ENCODE results near the gene UBXN2A. TPM values are rescaled to one million over a fixed set of nuclear protein-coding genes. Genes with fewer than 3 reads are reported as not detected.

Gene UBXN2A
- total and polyA plus RNA-seq, 4 donors: 2.7 to 6.3 (median 4.9) TPM

GRCh38 chr2:24009680-24010476, 69.6 kb downstream of the UBXN2A start, which contains the start of gene MFSD2B:
MFSD2B (plus strand) TSS chr2:24010085; CDS start chr2:24010097, 12 bp downstream.
- H3K27ac ChIP-seq (ENCODE audit: low read depth in 1 of 2, low read length in 2 of 2): no peak within 1 kb of the TSS
- H3K4me1 ChIP-seq (ENCODE audit: control insufficient read depth in 4 of 4, insufficient read depth in 4 of 4, low read length in 3 of 4): peaks cover 3 to 10% (median 6%) of the 10 kb centered on the region in 4 donors
- 6% methylated on average over 75 of the region's 75 CpGs for WGBS
- no peaks in the 10 kb centered on the region for H3K36me3 ChIP-seq (ENCODE audit: control insufficient read depth in 4 of 4, insufficient read depth in 3 of 4, low read depth in 1 of 4, low read length in 3 of 4)
- no peak within 1 kb of the TSS for H3K9ac ChIP-seq (ENCODE audit: low read depth in 1 of 2, low read length in 2 of 2)
- H3K4me3 ChIP-seq (ENCODE audit: low read depth in 1 of 3, low read length in 3 of 3): peak within 1 kb of the TSS in 2 of 3 donors; percentile 42 to 54
- TF ChIP-seq HNF4A (conservative IDR thresholded peaks at IDR 0.05): no peak
- TF ChIP-seq EGR1 (IDR thresholded peaks at IDR 0.05; ENCODE audit: low read depth in 2 of 2): no peak
- TF ChIP-seq RXRA (IDR thresholded peaks at IDR 0.05): peak in 1 of 2 donors; percentile 47
- DNase-seq (ENCODE audit: low spot score): peak; percentile 73
- no peaks in the 10 kb centered on the region for H3K27me3 ChIP-seq (ENCODE audit: control insufficient read depth in 4 of 4, insufficient read depth in 4 of 4, low read length in 3 of 4)
- no peaks in the 10 kb centered on the region for H3K9me3 ChIP-seq (ENCODE audit: control insufficient read depth in 4 of 4, low read length in 3 of 4)

- WGBS: 66% methylated on average over 37 of the region's 37 CpGs
- Histone ChIP-seq H3K4me3 (ENCODE audit: low read depth in 1 of 3, low read length in 3 of 3) (no peak overlapping the region), H3K9me3 (ENCODE audit: control insufficient read depth in 4 of 4, low read length in 3 of 4) (no peaks in the 10 kb centered on the region), H3K27me3 (ENCODE audit: control insufficient read depth in 4 of 4, insufficient read depth in 4 of 4, low read length in 3 of 4) (no peaks in the 10 kb centered on the region), H3K27ac (ENCODE audit: low read depth in 1 of 2, low read length in 2 of 2) (no peak overlapping the region), H3K4me1 (ENCODE audit: control insufficient read depth in 4 of 4, insufficient read depth in 4 of 4, low read length in 3 of 4) (peaks cover 3 to 10% (median 6%) of the 10 kb centered on the region in 4 donors), H3K9ac (ENCODE audit: low read depth in 1 of 2, low read length in 2 of 2) (no peak overlapping the region), H3K36me3 (ENCODE audit: control insufficient read depth in 4 of 4, insufficient read depth in 3 of 4, low read depth in 1 of 4, low read length in 3 of 4) (no peaks in the 10 kb centered on the region)
- TF ChIP-seq FOXA2 (IDR thresholded peaks at IDR 0.05): no peak
- no peak for TF ChIP-seq NR2F2 (IDR thresholded peaks at IDR 0.05)
- no peak for TF ChIP-seq ATF3 (IDR thresholded peaks at IDR 0.05)
- no peak for TF ChIP-seq YY1 (IDR thresholded peaks at IDR 0.05)
- no peak for TF ChIP-seq FOXA1 (IDR thresholded peaks at IDR 0.05)
- no peak for TF ChIP-seq REST (IDR thresholded peaks at IDR 0.05)
- TF ChIP-seq ZBTB33 (IDR thresholded peaks at IDR 0.05): no peak
- TF ChIP-seq TAF1 (conservative IDR thresholded peaks at IDR 0.05): no peak
- no peak for TF ChIP-seq SP1 (IDR thresholded peaks at IDR 0.05)
- no peak for TF ChIP-seq RXRA (IDR thresholded peaks at IDR 0.05)
- no peak for TF ChIP-seq RAD21 (IDR thresholded peaks at IDR 0.05)
- no peak for TF ChIP-seq EGR1 (IDR thresholded peaks at IDR 0.05; ENCODE audit: low read depth in 2 of 2)
- TF ChIP-seq HNF4G (IDR thresholded peaks at IDR 0.05): no peak
- TF ChIP-seq GABPA (IDR thresholded peaks at IDR 0.05 in 1 of 2, conservative IDR thresholded peaks at IDR 0.05 in 1 of 2): no peak
- TF ChIP-seq HNF4A (conservative IDR thresholded peaks at IDR 0.05): no peak
- TF ChIP-seq JUND (IDR thresholded peaks at IDR 0.05): no peak
- TF ChIP-seq MAX (IDR thresholded peaks at IDR 0.05): no peak
- peak; percentile 65 for DNase-seq (ENCODE audit: low spot score)
Observed at GRCh38 chr2:24010477-24011249, 70.4 kb downstream of the UBXN2A start.

Data from liver (tissue), 9 donors.